ENCODE data around the gene RAD51B. TPM values are rescaled to one million over a fixed set of nuclear protein-coding genes. Genes with fewer than 3 reads are reported as not detected.

RAD51B gene
- total and polyA plus RNA-seq, 2 of the 13 experiments (the other 11 are each of a cell fraction or from before 2014, with no cell fraction given): 7.0 to 9.5 TPM

- Histone ChIP-seq H3K4me1 (ENCODE audit: insufficient read depth, low read length) (peaks cover 26% of the 10 kb centered on the region), H4K20me1 (ENCODE audit: insufficient read depth, low read length) (no peaks in the 10 kb centered on the region), H3K27me3 (ENCODE audit: control insufficient read depth in 1 of 2, insufficient read depth in 2 of 2, low read length in 2 of 2) (no peaks in the 10 kb centered on the region), H3K4me2 (ENCODE audit: low read depth, low read length) (no peak overlapping the region), H3K9me3 (ENCODE audit: low read length) (no peaks in the 10 kb centered on the region), H3K79me2 (ENCODE audit: insufficient read depth, low read length) (no peaks in the 10 kb centered on the region), H3K36me3 (replicated peaks in 1 of 2; ENCODE audit: control insufficient read depth in 1 of 2, insufficient read depth in 2 of 2, low read length in 2 of 2) (no peaks in the 10 kb centered on the region), H3K27ac (ENCODE audit: extremely low read length, insufficient read depth, low read length) (no peak overlapping the region), H2AFZ (ENCODE audit: low read length) (no peak overlapping the region), H3K9ac (ENCODE audit: insufficient read depth, low read depth, low read length) (no peak overlapping the region), H3K4me3 (replicated peaks in 1 of 3; ENCODE audit: insufficient read depth in 1 of 3, low read depth in 2 of 3, low read length in 3 of 3) (no peak overlapping the region)
- FAIRE-seq (no peak), DNase-seq (ENCODE audit: low spot score) (no peak), ATAC-seq (no peak)
- ChIA-PET CTCF (ENCODE audit: low intra/inter-chr PET ratio, low total read pairs) (no interaction called here), POLR2A (no interaction called here)
- in situ Hi-C loops (cut with HindIII; ENCODE audit: extremely low pct_ligation_motif_present, low pct_unique_long_range_greater_than_20kb) (no loop called here), intact Hi-C loops (cut with micrococcal nuclease; ENCODE audit: unreplicated experiment) (no loop called here)
- no TSS peak for BruUV-seq (replicated peaks)
- no peak for TF ChIP-seq GFI1 (CRISPR knock-in tag; IDR thresholded peaks at IDR 0.05; ENCODE audit: borderline replicate concordance)
- TF ChIP-seq, protein P1, sequence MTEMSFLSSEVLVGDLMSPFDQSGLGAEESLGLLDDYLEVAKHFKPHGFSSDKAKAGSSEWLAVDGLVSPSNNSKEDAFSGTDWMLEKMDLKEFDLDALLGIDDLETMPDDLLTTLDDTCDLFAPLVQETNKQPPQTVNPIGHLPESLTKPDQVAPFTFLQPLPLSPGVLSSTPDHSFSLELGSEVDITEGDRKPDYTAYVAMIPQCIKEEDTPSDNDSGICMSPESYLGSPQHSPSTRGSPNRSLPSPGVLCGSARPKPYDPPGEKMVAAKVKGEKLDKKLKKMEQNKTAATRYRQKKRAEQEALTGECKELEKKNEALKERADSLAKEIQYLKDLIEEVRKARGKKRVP (CRISPR knock-in tag; IDR thresholded peaks at IDR 0.05): no peak
- TF ChIP-seq ZSCAN22 (CRISPR knock-in tag; IDR thresholded peaks at IDR 0.05): no peak
- TF ChIP-seq, protein P2, sequence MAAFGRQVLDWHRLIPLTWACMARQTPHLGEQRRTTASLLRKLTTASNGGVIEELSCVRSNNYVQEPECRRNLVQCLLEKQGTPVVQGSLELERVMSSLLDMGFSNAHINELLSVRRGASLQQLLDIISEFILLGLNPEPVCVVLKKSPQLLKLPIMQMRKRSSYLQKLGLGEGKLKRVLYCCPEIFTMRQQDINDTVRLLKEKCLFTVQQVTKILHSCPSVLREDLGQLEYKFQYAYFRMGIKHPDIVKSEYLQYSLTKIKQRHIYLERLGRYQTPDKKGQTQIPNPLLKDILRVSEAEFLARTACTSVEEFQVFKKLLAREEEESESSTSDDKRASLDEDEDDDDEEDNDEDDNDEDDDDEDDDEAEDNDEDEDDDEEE (CRISPR knock-in tag; IDR thresholded peaks at IDR 0.05): no peak
- no peak for TF ChIP-seq ZMAT5 (CRISPR knock-in tag; IDR thresholded peaks at IDR 0.05; ENCODE audit: borderline replicate concordance, low read depth)
- no peak for TF ChIP-seq E2F2 (CRISPR knock-in tag; IDR thresholded peaks at IDR 0.05; ENCODE audit: borderline replicate concordance)
- no peak for TF ChIP-seq NFYC (CRISPR knock-in tag; IDR thresholded peaks at IDR 0.05)
- TF ChIP-seq, protein P3, sequence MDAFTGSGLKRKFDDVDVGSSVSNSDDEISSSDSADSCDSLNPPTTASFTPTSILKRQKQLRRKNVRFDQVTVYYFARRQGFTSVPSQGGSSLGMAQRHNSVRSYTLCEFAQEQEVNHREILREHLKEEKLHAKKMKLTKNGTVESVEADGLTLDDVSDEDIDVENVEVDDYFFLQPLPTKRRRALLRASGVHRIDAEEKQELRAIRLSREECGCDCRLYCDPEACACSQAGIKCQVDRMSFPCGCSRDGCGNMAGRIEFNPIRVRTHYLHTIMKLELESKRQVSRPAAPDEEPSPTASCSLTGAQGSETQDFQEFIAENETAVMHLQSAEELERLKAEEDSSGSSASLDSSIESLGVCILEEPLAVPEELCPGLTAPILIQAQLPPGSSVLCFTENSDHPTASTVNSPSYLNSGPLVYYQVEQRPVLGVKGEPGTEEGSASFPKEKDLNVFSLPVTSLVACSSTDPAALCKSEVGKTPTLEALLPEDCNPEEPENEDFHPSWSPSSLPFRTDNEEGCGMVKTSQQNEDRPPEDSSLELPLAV (CRISPR knock-in tag; conservative IDR thresholded peaks at IDR 0.05; ENCODE audit: low read depth): no peak
- TF ChIP-seq, protein P4, sequence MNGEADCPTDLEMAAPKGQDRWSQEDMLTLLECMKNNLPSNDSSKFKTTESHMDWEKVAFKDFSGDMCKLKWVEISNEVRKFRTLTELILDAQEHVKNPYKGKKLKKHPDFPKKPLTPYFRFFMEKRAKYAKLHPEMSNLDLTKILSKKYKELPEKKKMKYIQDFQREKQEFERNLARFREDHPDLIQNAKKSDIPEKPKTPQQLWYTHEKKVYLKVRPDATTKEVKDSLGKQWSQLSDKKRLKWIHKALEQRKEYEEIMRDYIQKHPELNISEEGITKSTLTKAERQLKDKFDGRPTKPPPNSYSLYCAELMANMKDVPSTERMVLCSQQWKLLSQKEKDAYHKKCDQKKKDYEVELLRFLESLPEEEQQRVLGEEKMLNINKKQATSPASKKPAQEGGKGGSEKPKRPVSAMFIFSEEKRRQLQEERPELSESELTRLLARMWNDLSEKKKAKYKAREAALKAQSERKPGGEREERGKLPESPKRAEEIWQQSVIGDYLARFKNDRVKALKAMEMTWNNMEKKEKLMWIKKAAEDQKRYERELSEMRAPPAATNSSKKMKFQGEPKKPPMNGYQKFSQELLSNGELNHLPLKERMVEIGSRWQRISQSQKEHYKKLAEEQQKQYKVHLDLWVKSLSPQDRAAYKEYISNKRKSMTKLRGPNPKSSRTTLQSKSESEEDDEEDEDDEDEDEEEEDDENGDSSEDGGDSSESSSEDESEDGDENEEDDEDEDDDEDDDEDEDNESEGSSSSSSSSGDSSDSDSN (CRISPR knock-in tag; IDR thresholded peaks at IDR 0.05): no peak
- WGBS (ENCODE audit: low lambda C conversion rate): 90% methylated on average over 7 of the region's 7 CpGs
Measured at GRCh38 chr14:68551045-68551683, 731.6 kb downstream of the RAD51B start.

All from HepG2 (cell line).